Prostate gland (tissue), 2 donors: ENCODE results near the gene CTIF.

ENCODE experiments used
- CTCF ChIP-seq, 4 experiments: fragments of 200-600 bp in 2 of 4; fragments of 450-650 bp in 2 of 4; sonication (generic) in 2 of 4; IDR thresholded peaks; 1 replicate in 3 of 4; 2 replicates in 1 of 4; pipeline ENCODE4 v1.5.1; 2016 to 2019; ENCODE audit warnings: antibody characterized with exemption in 4 of 4, mild to moderate bottlenecking in 2 of 4, moderate library complexity in 2 of 4
- POLR2A ChIP-seq: fragments of 450-650 bp; IDR thresholded peaks from one replicate; pipeline ENCODE4 v1.6.1; 2016; ENCODE audit warnings: antibody characterized with exemption, mild to moderate bottlenecking
- POLR2AphosphoS5 ChIP-seq: sonication (generic); formaldehyde crosslinking; IDR thresholded peaks from one replicate; pipeline ENCODE4 v1.6.1; 2017; ENCODE audit warnings: antibody characterized with exemption

- TF ChIP-seq CTCF (IDR thresholded peaks at IDR 0.05) (no peak), POLR2A (no peak), POLR2AphosphoS5 (no peak)
Measured at GRCh38 chr18:48831802-48832201, 293.0 kb downstream of the CTIF start.
